SK-N-DZ (cell line): Measurements from ENCODE around the gene PRKG1.
"Not testable (repeated sequence)": the region's sequence is repeated elsewhere in the genome, so short reads cannot be mapped to it uniquely, and the experiment has no call there.

Experiments
- DNase-seq: peaks from one replicate; pipeline ENCODE4 v3.0.0-alpha.2; 2015; ENCODE audit warnings: low spot score

The PRKG1 gene

GRCh38 chr10:52210161-52210560, 1135.9 kb downstream of the PRKG1 start:
- DNase-seq: no peak

- no peak for DNase-seq
These were observed 1137.8 kb downstream of the PRKG1 start for GRCh38 chr10:52212062-52212461.

DNA sequence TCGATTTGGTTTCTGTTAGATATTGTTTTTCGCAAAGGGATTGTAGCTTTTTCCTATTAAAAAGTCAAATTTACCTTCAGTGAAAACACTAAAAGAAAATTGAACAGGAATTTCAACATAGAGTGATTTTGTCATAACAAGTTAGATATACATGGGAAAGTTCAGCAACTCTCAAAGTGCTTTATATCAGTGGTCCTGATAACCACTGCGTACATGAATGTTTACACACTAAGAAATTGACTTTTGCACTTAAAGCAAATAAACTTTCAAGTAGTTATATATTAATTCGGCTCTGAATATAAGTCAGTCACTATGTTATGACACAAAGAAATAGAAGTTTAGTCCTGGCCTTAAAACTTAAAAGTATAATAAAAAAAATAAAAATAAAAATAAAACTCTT, 1138.5 kb downstream of the PRKG1 start:
- DNase-seq: no peak

GRCh38 chr10:52213321-52213752, 1139.0 kb downstream of the PRKG1 start:
- no peak for DNase-seq

GRCh38 chr10:52215745-52216361, 1141.6 kb downstream of the PRKG1 start:
- DNase-seq: peak; percentile 62

- no peak for DNase-seq
These were observed 1142.6 kb downstream of the PRKG1 start for GRCh38 chr10:52216852-52217251.

DNA sequence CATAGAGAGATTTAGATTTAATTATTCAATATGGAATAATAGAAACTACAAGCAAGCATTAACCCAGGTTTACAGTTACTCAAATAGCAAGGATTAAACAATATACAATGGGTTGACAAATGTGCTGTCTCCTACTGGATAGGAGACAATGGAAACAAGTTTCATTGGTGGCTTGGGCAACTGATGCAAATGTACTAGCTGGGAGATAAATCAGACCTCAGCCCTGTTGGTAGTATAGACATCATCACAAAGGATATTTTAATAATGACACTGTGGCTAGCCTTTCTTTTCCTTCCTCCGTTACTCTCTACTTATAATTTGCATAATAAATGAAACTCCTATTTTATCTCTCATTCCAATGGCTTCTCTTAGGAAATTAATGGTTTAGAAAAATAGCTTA, 1143.2 kb downstream of the PRKG1 start:
- no peak for DNase-seq

- no peak for DNase-seq
These were observed 1146.7 kb downstream of the PRKG1 start for GRCh38 chr10:52220947-52221346.

- DNase-seq: no peak
These were observed 1147.6 kb downstream of the PRKG1 start for GRCh38 chr10:52221923-52222322.

DNA sequence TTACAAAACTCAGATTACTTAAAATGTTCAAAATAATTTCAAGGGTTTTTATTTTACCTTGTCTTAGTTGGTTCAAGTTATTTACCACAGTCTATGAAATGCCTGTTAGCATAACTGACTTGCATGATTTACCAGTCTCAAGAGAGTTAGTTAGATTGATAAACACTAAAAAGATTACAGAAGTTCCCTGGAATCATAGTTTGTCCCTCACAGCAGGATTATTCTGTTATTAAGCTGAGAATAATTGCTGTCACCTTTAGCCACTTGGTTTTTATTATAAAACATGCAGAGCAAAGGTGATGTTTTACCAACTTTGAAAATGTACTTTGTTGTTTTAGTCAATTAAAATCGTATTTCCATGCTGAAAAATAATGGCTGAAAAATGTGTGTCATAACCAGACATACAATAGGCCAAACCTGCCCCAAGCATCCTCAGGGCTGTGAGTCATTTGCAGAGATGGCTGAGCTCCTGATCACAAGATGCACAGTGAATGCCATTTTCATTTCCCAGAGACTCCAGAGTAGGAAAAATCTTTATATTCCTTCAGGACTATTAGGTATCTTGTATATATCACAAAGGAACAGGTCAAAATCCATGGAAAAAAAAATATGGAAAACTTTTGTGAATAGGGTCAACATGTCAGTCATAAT, 1152.0 kb downstream of the PRKG1 start:
- DNase-seq: no peak

DNA sequence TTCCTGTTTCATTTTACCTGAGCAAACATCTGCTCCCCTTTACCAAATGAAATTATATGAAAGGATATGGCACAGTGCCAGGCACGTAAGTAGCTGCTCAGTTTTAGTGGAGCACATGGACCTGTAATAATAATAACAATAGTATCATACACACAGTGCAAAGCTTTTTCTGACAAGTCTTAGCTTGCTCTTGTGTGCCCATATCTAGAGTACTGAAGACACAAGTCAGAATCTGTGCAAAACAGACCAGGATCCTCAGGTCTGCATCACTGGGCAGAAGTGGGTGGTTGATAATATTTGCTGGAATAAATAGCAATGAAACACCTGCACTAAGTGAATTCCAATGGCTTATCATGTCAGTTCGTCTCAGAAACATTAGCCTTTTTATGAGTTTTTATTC, 1154.3 kb downstream of the PRKG1 start:
- no peak for DNase-seq

- no peak for DNase-seq
These were observed 1155.1 kb downstream of the PRKG1 start for GRCh38 chr10:52229291-52229931.

DNA sequence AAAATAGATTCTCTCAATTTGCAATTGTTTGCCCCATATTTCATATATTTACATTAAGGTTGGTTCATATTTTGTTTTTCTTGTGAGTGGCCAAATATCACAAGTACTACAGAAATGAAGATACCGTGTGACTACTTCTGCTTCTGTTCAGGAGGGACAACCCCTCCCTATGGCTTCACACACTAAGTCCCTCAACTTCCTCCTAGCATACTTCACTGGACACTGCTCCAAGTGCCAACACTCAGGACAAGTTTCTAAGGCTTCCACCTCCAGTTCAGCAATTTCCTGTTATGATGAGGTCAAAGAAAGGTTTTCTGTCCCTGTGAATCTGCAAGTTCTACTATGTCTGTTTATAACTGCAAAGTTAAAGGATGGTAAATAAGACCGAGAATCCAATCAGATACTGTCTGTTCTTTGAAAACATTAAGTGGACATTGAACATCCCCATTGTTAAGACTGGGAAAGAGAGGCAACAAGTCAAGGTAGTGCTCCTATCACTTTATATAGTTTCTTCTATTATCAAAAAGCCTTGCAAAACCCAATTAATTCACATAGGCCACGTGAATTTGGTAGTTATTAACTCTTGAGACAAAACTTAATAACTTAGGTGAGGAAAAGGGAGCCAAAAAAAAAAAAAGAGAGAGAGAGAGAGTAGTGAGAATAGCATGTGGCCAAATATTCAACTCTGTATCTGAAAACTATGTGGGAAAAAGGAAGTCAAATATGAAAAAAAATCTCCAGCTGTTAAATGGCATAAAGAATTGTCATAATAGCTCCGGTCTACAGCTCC, 1158.5 kb downstream of the PRKG1 start:
- no peak for DNase-seq

DNA sequence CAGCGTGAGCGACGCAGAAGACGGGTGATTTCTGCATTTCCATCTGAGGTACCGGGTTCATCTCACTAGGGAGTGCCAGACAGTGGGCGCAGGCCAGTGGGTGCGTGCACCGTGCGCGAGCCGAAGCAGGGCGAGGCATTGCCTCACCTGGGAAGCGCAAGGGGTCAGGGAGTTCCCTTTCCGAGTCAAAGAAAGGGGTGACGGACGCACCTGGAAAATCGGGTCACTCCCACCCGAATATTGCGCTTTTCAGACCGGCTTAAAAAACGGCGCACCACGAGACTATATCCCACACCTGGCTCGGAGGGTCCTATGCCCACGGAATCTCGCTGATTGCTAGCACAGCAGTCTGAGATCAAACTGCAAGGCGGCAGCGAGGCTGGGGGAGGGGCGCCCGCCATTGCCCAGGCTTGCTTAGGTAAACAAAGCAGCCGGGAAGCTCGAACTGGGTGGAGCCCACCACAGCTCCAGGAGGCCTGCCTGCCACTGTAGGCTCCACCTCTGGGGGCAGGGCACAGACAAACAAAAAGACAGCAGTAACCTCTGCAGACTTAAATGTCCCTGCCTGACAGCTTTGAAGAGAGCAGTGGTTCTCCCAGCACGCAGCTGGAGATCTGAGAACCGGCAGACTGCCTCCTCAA, 1159.2 kb downstream of the PRKG1 start:
- not testable (repeated sequence) for DNase-seq

DNA sequence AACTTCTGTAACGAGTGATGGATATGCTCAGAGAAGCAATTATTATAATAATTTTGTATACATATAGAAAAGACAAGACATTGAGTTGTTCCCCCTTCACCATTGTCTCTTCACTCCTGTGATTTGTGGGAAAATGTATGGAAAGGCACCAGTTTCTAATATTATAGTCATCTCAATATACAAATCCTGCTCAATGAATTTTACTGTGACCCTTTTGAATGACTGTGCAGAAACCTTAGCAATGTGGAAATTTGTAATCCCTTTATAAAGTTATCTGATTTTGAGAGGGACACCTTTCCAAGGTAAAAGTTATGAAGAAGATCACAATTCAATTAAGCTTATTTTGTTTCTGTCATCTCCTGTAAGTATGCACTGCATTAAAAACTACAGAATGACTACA, 1165.5 kb downstream of the PRKG1 start:
- DNase-seq: no peak

DNA sequence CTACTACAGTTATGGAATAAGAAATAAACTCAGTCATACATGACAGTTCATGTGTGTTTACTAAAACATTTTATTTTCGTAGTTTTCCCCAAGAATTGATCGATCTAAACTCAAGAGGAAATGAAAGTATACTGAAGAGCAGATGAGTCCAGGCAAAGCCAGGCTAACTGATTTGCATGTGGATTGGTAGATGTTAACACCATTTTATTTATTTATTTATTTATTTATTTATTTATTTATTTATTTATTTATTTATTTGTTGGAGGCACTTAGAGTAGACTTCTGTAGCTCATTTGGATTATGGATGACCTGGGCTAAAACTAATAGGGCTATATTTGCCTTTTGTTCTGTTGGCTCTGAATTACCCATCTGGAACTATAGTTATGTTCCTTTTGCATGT, 1171.3 kb downstream of the PRKG1 start:
- DNase-seq: no peak

DNA sequence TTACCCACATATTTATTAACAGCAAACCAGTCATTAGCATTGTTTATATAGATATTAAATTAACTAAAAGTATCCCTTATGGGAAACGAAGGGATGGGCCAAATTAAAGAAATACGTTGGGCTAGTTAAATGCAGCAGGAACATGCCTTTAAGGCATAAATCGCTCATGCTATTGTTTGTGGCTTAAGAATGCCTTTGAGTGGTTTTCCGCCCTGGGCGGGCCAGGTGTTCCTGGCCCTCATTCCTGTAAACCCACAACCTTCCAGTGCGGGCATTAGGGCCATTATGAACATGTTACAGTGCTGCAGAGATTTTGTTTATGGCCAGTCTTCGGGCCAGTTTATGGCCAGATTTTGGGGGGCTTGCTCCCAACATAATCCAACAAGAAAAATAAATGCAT, 1173.6 kb downstream of the PRKG1 start:
- not testable (repeated sequence) for DNase-seq

- no peak for DNase-seq
These were observed 1174.5 kb downstream of the PRKG1 start for GRCh38 chr10:52248697-52249306.

DNA sequence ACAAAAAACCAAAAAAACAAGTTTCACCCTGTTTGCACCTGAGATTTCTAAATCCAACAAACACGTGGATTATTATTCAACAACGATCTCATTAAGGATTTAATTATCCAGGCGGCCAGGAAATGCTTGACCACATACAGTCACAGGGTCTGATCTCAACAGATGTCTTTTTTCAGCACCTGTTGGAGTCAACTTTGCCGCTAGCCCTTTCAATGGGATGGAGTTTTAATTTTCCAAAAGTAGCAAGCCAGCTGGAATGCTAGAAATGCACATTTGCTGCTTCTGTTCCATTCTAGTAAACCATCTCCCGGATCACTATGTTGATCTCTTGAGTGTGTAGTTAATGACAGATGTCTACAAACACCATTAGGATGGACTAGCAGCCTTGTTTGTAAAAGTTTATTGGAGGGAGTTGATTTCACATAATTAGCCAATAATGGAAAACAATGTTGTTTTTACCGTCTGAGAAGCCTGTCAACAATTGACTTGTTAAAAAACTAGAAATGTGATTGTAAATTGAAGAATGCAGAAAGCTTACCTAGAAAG, 1175.6 kb downstream of the PRKG1 start:
- DNase-seq: no peak

DNA sequence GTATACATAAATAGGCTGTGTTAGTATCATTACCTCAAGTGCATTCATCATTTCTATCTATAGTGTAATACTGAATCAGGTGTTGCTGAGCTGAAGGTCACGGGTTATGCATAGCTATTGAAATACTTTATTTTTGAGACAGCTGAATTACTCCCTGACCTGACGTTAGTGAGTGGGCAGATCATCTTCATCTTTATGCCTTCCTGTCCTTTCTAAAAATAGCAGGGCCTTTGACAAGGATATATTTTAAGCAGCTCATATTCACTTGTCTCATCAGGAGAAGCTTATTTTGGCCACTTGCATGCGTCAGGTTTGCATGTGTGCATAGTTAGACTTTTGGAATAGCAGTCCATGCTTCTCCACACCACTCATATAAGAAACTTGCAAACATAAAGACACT, 1176.2 kb downstream of the PRKG1 start:
- no peak for DNase-seq

GRCh38 chr10:52252307-52252706, 1178.0 kb downstream of the PRKG1 start:
- no peak for DNase-seq
